WI38 (cell line): Measurements from ENCODE around the gene UQCRQ.

ENCODE experiments used
- H3K4me3 ChIP-seq: 2 replicates; pipeline ENCODE4 v1.5.1; 2011; ENCODE audit warnings: low read depth, mild to moderate bottlenecking, control low read depth, low read length
- TF ChIP-seq, protein P1 (sequence below): IDR thresholded peaks from 2 replicates; pipeline ENCODE4 v1.5.1; 2012; ENCODE audit warnings: low read depth, mild to moderate bottlenecking, control low read depth, low read length

UQCRQ gene

DNA sequence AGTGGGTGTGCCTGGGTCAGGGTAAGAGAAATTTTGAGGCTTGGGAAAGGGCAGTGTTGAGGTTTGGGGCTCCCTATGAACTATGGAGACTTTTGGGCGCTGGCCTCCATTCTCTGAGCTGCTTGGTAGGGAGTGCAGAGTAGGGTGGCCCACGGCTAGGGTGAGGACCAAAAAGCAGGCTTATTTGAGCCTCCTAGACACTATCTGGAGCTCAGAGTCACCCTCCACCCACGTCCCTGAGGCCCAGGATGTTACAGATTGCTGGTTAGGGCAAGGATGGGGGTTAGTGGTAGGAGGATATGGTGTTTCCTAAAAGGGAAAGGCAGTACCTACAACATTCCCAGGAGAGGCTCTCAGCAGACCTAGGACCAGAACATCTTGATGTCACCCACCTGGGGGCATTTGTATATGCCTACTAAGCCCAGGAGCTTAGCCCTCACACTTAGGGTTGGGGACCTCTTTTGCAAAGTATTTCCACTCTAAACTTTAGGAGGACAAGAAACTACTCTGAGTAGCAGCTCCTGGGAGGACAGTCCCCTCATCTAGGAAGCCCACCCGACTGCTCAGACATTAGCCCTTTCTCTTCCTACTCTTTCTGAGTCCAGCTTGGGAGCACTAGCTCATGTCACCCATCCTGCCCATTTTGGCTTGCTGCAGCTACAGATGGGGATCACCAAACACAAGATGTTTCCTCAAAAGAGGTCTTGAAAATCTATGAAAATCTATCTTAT, 38.3 kb upstream of the UQCRQ start:
- H3K4me3 ChIP-seq = no peak overlapping the region
- TF ChIP-seq, protein P1, sequence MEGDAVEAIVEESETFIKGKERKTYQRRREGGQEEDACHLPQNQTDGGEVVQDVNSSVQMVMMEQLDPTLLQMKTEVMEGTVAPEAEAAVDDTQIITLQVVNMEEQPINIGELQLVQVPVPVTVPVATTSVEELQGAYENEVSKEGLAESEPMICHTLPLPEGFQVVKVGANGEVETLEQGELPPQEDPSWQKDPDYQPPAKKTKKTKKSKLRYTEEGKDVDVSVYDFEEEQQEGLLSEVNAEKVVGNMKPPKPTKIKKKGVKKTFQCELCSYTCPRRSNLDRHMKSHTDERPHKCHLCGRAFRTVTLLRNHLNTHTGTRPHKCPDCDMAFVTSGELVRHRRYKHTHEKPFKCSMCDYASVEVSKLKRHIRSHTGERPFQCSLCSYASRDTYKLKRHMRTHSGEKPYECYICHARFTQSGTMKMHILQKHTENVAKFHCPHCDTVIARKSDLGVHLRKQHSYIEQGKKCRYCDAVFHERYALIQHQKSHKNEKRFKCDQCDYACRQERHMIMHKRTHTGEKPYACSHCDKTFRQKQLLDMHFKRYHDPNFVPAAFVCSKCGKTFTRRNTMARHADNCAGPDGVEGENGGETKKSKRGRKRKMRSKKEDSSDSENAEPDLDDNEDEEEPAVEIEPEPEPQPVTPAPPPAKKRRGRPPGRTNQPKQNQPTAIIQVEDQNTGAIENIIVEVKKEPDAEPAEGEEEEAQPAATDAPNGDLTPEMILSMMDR = no peak

- H3K4me3 ChIP-seq = peak overlapping the region; percentile 59; the same call in 1 of the 2 replicates
- TF ChIP-seq, protein P1 = no peak
Observed at GRCh38 chr5:132828846-132829494, 37.5 kb upstream of the UQCRQ start.

DNA sequence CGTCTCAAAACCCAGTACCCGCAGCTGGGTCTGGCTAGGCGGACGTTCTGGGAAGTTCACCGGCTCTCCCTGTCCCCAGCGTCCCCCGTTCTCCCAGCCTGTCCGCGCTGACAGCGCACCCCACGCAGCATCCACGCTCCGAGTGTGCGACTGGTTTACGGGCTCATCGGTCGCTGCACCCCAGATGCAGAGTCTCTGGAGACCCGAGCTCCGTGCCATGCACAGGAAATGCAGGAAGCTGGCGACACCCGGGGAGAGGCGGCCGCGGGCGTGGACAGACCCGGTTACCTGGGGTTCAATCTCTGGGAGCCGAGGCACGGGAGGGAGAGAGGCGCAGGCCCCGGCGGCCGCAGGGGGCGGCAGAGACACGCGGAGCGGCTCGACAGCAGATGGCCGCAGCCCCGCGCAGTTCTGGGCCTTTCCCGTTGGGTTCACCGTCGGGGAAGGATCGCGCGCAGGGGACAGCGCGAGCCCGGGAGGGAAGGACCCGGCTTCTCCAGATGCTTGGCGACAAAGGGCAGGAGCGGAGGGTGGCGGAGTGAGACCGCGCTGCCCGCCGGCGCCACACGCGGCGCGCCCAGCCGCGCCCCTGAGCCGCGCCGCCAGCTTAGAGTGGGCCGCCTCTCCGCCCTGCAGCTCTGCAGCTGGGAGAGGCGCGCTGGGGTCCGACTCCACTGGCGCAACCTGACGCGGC, 36.6 kb upstream of the UQCRQ start:
- TF ChIP-seq, protein P1 = peak; percentile 88
- H3K4me3 ChIP-seq = peak overlapping the region; percentile 59

DNA sequence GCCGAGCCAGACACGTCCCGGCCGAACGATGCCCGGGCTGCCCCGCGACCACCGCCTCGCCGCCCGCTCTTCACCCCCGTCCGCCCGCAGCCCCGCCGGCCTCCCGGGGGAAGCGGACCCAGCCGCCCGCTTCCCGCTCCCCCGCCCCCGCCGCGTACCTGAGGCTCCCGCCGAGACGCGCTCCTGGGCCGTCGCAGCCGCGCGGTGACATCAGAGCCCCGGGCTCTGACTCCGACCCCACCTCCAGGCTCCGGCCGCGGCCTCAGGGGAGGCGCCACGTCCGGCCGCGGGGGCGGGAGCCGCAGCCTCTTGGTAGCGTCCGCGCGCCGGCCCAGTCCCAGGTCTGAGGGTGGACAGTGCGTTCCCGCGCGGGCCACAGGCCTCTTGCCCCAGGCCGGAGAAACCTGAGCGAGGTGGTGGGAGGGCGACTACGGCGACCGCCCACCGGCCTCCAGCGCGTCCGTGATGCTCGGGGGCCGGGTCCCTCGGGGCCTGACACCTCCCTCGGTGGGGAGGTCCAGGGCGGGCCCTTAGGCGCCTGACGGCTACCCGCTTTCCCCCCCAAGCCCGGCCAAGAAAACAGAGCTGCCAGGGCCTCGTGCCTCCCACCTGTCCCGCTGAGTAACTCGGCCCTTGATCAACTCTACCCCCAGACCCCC, 35.9 kb upstream of the UQCRQ start, which contains the start of gene SHROOM1:
TSS of gene SHROOM1 (minus strand) at position 212 of the 659 bp plus-strand sequence. CDS start 4,507 bp downstream, outside the sequence.
- peak within 1 kb of the TSS; percentile 59 for H3K4me3 ChIP-seq
- TF ChIP-seq, protein P1 = no peak

DNA sequence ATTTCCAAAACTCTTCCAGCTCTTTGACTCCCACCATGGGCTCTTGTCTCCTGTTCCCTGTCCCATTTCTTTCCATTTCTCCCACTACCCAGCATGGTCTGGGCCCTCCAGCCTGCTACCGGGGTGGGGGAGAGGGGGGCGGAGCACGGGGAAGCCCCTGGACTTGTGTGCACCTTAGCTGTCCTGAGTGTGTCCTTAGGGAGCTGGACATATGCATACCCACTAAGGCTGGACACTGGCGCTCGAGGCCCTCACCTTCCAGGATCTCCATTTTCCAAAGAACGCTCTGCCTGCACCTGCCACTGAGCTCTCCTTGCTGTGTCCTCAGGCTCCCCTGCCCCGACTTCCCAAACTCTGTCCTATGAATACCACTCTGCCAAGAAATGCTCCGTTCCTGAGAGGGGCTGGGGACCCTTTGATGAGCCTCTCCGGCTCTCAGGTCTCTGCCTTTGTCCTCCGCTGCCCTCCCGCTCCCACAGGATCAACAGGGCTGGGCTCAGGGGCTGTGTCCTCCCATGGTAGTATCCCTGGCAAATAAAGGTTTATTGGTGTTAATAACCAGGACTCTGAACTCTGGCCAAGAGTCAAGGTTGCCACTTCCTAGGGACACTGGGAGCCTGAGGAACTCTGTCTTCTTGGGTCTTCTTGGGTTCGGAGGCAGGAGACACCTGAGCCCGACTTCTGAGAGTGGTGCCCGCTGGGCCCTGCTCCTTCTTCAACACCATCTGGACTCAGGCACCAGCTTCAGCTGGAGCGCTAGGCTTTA, 35.2 kb upstream of the UQCRQ start:
- H3K4me3 ChIP-seq = peak overlapping the region; percentile 59
- TF ChIP-seq, protein P1 = no peak

DNA sequence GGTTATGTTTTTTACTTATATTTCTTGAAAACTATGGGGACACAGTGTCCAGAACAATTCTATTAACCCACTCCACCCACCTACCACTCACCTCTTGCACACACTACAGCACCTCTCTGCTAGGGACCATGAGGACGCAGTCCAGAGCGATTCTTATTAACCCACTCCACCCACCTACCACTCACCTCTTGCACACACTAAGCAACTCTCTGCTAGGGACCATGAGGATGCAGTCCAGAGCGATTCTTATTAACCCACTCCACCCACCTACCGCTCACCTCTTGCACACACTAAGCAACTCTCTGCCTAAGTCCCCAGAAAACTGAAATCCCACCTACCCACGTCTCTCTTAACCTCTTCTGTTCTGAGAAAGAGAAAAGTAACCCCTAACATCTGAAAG, 33.8 kb upstream of the UQCRQ start:
- H3K4me3 ChIP-seq = no peak overlapping the region
- TF ChIP-seq, protein P1 = no peak
